Stomach (tissue), 9 donors: ENCODE data around the gene KASH5. TPM values are rescaled to one million over a fixed set of nuclear protein-coding genes. Genes with fewer than 3 reads are reported as not detected.
A peak's percentile ranks its signal among the peaks of the same experiment; 100 is the strongest.

Experiments
- DNase-seq, 2 donors: peaks; one replicate each; pipeline versions ENCODE4 v3.0.0 to v3.0.0-alpha.2; 2013 to 2019
- H3K27ac ChIP-seq, 5 donors: fragments of 200-600 bp in 4 of 5; sonication (generic) in 4 of 5; one replicate each; pipeline ENCODE4 v1.5.1; 2013 to 2019; ENCODE audit warnings: mild to moderate bottlenecking in 1 of 5, moderate library complexity in 1 of 5
- H3K27me3 ChIP-seq, 3 donors: fragments of 200-600 bp; sonication (generic); one replicate each; pipeline ENCODE4 v1.5.1; 2017 to 2019; ENCODE audit warnings: mixed run types in 1 of 3
- H3K36me3 ChIP-seq, 4 donors: fragments of 200-600 bp; sonication (generic); 1 replicate in 3 of 4; 2 replicates in 1 of 4; pipeline ENCODE4 v1.5.1; 2016 to 2019
- H3K4me1 ChIP-seq, 4 donors: fragments of 200-600 bp; sonication (generic); one replicate each; pipeline ENCODE4 v1.5.1; 2016 to 2019
- H3K4me3 ChIP-seq, 4 donors: fragments of 200-600 bp; sonication (generic) in 3 of 4; one replicate each; pipeline ENCODE4 v1.5.1; 2016 to 2019; ENCODE audit warnings: mild to moderate bottlenecking in 1 of 4
- H3K9me3 ChIP-seq, 4 donors: fragments of 200-600 bp; sonication (generic); one replicate each; pipeline ENCODE4 v1.5.1; 2016 to 2019
- CTCF ChIP-seq, 7 experiments: fragments of 450-650 bp in 4 of 7; fragments of 200-600 bp in 3 of 7; sonication (generic) in 3 of 7; IDR thresholded peaks; one replicate each; pipeline ENCODE4 v1.5.1; 2016 to 2019; ENCODE audit warnings: antibody characterized with exemption in 7 of 7, control low read depth in 2 of 7, mild to moderate bottlenecking in 1 of 7
- EP300 ChIP-seq: sonication (generic); formaldehyde crosslinking; IDR thresholded peaks from one replicate; pipeline ENCODE4 v1.6.1; 2017; ENCODE audit warnings: antibody characterized with exemption
- POLR2A ChIP-seq, 4 donors: fragments of 450-650 bp; IDR thresholded peaks; one replicate each; pipeline ENCODE4 v1.6.1; 2016; ENCODE audit warnings: antibody characterized with exemption in 4 of 4, control low read depth in 2 of 4, mild to moderate bottlenecking in 1 of 4, moderate library complexity in 1 of 4
- POLR2AphosphoS5 ChIP-seq, 3 donors: sonication (generic); formaldehyde crosslinking; IDR thresholded peaks; one replicate each; pipeline ENCODE4 v1.6.1; 2016; ENCODE audit warnings: antibody characterized with exemption in 3 of 3
- WGBS, 5 donors: extraction: QIAGEN DNeasy Blood & Tissue Kit in 3 of 5; methylation state at CpG; one replicate each; pipeline versions ENCODE4 v1.1.5 to v1.1.7; 2013 to 2018; 5-methylcytosine and 5-hydroxymethylcytosine counted together
- intact Hi-C: fragments of 100-400 bp; cut with DNase I; formaldehyde crosslinking; loops from one replicate; pipeline ENCODE4 v1.15.1; 2023; ENCODE audit warnings: low total_unique reads
- polyA plus RNA-seq, 3 donors: library from polyadenylated mRNA; stranded (reverse); fragments of 200-250 nt; gene quantifications; one replicate each; pipeline ENCODE4 v1.2.3, GENCODE V29; 2013
- total RNA-seq, 5 donors: library from RNA; depleted of rRNA; stranded (reverse); fragments of >200 nt; gene quantifications; one replicate each; pipeline versions ENCODE4 v1.1.0 to v1.2.3, GENCODE V29; 2014 to 2016
- donor health status: healthy with polysubstance abuse.
- donor health status: Bipolar disorder and iron deficiency.
- donor health status: healthy.

KASH5 gene
- total and polyA plus RNA-seq, 8 donors = 0.20 to 0.37 TPM; not detected in 6

GRCh38 chr19:49453757-49454240 is 65.8 kb downstream of the KASH5 start:
- H3K4me3 ChIP-seq = peak overlapping the region; percentile 51 to 98 (median 65)
- H3K9me3 ChIP-seq = no peaks in the 10 kb centered on the region
- intact Hi-C loops = no loop called here
- H3K27ac ChIP-seq = peak overlapping the region; percentile 94 to 99 (median 97)
- DNase-seq = no peak
- TF ChIP-seq POLR2AphosphoS5 (IDR thresholded peaks at IDR 0.05) = no peak
- TF ChIP-seq POLR2A (IDR thresholded peaks at IDR 0.05) = no peak
- no peak for TF ChIP-seq EP300
- TF ChIP-seq CTCF (IDR thresholded peaks at IDR 0.05) = no peak
- 25 to 43% (median 30%) methylated on average over 10 of the region's 10 CpGs for WGBS, 5 donors
- no peaks in the 10 kb centered on the region for H3K27me3 ChIP-seq
- H3K4me1 ChIP-seq = peaks cover 9 to 69% (median 41%) of the 10 kb centered on the region in 4 donors
- H3K36me3 ChIP-seq = peaks cover 4 to 23% (median 19%) of the 10 kb centered on the region in 4 donors

- WGBS, 5 donors = 62 to 69% (median 65%) methylated on average over 5 of the region's 5 CpGs
- Histone ChIP-seq H3K36me3 (peaks cover 6 to 31% (median 21%) of the 10 kb centered on the region in 4 donors), H3K27ac (peak overlapping the region; percentile 24 to 97 (median 77)), H3K9me3 (no peaks in the 10 kb centered on the region), H3K27me3 (no peaks in the 10 kb centered on the region), H3K4me1 (peaks cover 9 to 60% (median 31%) of the 10 kb centered on the region in 4 donors), H3K4me3 (no peak overlapping the region)
- TF ChIP-seq EP300 = no peak
- TF ChIP-seq POLR2AphosphoS5 (IDR thresholded peaks at IDR 0.05) = no peak
- no peak for TF ChIP-seq CTCF (IDR thresholded peaks at IDR 0.05)
- no peak for TF ChIP-seq POLR2A (IDR thresholded peaks at IDR 0.05)
- intact Hi-C loops = no loop called here
- DNase-seq = peak in 1 of 2 donors; percentile 80
These were observed 67.7 kb downstream of the KASH5 start for GRCh38 chr19:49455773-49456172.

- DNase-seq = no peak
- H3K4me1 ChIP-seq = peaks cover 9 to 55% (median 27%) of the 10 kb centered on the region in 4 donors
- no peaks in the 10 kb centered on the region for H3K27me3 ChIP-seq
- TF ChIP-seq CTCF (IDR thresholded peaks at IDR 0.05) (no peak), EP300 (no peak), POLR2A (IDR thresholded peaks at IDR 0.05) (no peak), POLR2AphosphoS5 (IDR thresholded peaks at IDR 0.05) (no peak)
- intact Hi-C loops = no loop called here
- H3K9me3 ChIP-seq = no peaks in the 10 kb centered on the region
- H3K36me3 ChIP-seq = peaks cover 6 to 33% (median 21%) of the 10 kb centered on the region in 4 donors
- H3K27ac ChIP-seq = peak overlapping the region; percentile 43 to 97 (median 77)
- H3K4me3 ChIP-seq = no peak overlapping the region
- WGBS, 5 donors = 65 to 84% (median 76%) methylated on average over 5 of the region's 5 CpGs
These were observed 68.3 kb downstream of the KASH5 start for GRCh38 chr19:49456326-49456725.

- H3K27me3 ChIP-seq = no peaks in the 10 kb centered on the region
- no peak for TF ChIP-seq POLR2A (IDR thresholded peaks at IDR 0.05)
- TF ChIP-seq POLR2AphosphoS5 (IDR thresholded peaks at IDR 0.05) = no peak
- TF ChIP-seq CTCF (IDR thresholded peaks at IDR 0.05) = no peak
- no peak for TF ChIP-seq EP300
- no peak for DNase-seq
- H3K36me3 ChIP-seq = peaks cover 6 to 48% (median 32%) of the 10 kb centered on the region in 4 donors
- peaks cover 9 to 45% (median 20%) of the 10 kb centered on the region in 4 donors for H3K4me1 ChIP-seq
- peak overlapping the region; percentile 58 to 97 (median 64) for H3K27ac ChIP-seq
- no peaks in the 10 kb centered on the region for H3K9me3 ChIP-seq
- 82 to 100% (median 88%) methylated on average over 3 to 5 of the region's 5 CpGs for WGBS, 5 donors
- H3K4me3 ChIP-seq = no peak overlapping the region
- intact Hi-C loops = no loop called here
These were observed 70.5 kb downstream of the KASH5 start for GRCh38 chr19:49458567-49458903.
